ENCODE measurements around the gene TUFT1. TPM values are rescaled to one million over a fixed set of nuclear protein-coding genes. Genes with fewer than 3 reads are reported as not detected.

The TUFT1 gene
- total RNA-seq, 2 donors from 2014 or later, result 12.7 to 18.3 TPM

DNA sequence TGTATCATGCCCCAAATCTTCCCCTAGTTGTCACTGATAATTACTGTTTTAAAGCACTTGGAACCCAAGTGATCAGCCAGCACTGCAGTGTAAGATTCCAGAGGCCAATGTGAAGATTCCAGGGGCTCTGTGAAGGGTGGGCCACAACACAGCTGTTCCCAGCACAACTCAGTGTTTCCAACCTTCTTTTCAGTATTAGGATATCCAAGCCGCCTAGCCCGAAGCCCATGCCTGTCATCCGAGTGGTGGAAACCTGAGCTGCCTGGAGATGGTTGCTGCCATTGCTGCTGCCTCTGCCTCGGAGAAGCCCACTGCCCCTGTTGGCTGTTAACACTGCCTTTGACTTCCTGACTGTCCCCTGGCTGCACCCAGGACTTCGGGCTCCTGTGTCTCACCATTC is 41.3 kb downstream of the TUFT1 start:
- DNase-seq, result no peak
- TF ChIP-seq, protein P1, sequence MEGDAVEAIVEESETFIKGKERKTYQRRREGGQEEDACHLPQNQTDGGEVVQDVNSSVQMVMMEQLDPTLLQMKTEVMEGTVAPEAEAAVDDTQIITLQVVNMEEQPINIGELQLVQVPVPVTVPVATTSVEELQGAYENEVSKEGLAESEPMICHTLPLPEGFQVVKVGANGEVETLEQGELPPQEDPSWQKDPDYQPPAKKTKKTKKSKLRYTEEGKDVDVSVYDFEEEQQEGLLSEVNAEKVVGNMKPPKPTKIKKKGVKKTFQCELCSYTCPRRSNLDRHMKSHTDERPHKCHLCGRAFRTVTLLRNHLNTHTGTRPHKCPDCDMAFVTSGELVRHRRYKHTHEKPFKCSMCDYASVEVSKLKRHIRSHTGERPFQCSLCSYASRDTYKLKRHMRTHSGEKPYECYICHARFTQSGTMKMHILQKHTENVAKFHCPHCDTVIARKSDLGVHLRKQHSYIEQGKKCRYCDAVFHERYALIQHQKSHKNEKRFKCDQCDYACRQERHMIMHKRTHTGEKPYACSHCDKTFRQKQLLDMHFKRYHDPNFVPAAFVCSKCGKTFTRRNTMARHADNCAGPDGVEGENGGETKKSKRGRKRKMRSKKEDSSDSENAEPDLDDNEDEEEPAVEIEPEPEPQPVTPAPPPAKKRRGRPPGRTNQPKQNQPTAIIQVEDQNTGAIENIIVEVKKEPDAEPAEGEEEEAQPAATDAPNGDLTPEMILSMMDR (conservative IDR thresholded peaks at IDR 0.05), result no peak
- Histone ChIP-seq H3K9me3 (ENCODE audit: control insufficient read depth, low read length) (no peaks in the 10 kb centered on the region), H3K27ac (ENCODE audit: low read depth, low read length) (no peak overlapping the region), H3K4me1 (ENCODE audit: control insufficient read depth, insufficient read depth, low read length) (peaks cover 4% of the 10 kb centered on the region), H3K9ac (ENCODE audit: extremely low read depth, low read length, poor library complexity, severe bottlenecking) (no peak overlapping the region), H3K27me3 (ENCODE audit: control insufficient read depth, insufficient read depth, low read length, poor library complexity, severe bottlenecking) (no peaks in the 10 kb centered on the region), H3K4me3 (ENCODE audit: low read length) (no peak overlapping the region), H3K36me3 (ENCODE audit: control insufficient read depth, insufficient read depth, low read length) (peaks cover 64% of the 10 kb centered on the region)
- Mint-ChIP-seq H3K9me3 (no peaks in the 10 kb centered on the region), H3K27me3 (ENCODE audit: insufficient read depth) (no peaks in the 10 kb centered on the region), H3K36me3 (ENCODE audit: low read depth) (peaks cover 34% of the 10 kb centered on the region), H3K4me1 (peaks cover 7% of the 10 kb centered on the region), H3K27ac (no peak overlapping the region), H3K4me3 (no peak overlapping the region)
- 85 to 92% methylated on average over 5 of the region's 5 CpGs for WGBS, 2 experiments (ENCODE audit: insufficient coverage in 1 of 2, insufficient read length in 1 of 2)

DNA sequence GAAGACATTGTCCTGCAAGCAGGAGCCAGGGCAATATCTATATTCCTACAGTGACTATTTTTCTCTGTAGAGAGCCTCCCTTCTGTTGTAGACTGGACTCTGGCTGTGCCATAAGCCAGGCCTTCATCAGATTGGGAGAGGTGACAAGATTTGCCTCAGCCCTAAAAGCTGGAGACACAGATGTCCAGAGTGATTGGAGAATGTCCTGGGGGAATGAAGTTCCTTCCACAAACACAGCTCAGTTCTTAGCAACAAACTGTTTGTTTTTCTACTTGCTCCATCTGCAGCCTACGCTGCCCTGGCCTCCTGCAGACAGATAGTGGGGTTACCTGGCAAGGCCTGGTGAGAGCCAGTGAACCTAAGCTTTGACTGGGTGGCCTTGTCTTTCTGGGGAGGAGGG is 41.8 kb downstream of the TUFT1 start:
- H3K9ac ChIP-seq (ENCODE audit: extremely low read depth, low read length, poor library complexity, severe bottlenecking), result no peak overlapping the region
- TF ChIP-seq, protein P1 (conservative IDR thresholded peaks at IDR 0.05), result no peak
- Mint-ChIP-seq H3K27ac (no peak overlapping the region), H3K27me3 (ENCODE audit: insufficient read depth) (no peaks in the 10 kb centered on the region), H3K9me3 (no peaks in the 10 kb centered on the region), H3K4me1 (peaks cover 6% of the 10 kb centered on the region), H3K36me3 (ENCODE audit: low read depth) (peaks cover 33% of the 10 kb centered on the region), H3K4me3 (no peak overlapping the region)
- H3K4me1 ChIP-seq (ENCODE audit: control insufficient read depth, insufficient read depth, low read length), result peaks cover 4% of the 10 kb centered on the region
- DNase-seq, result no peak
- no peak overlapping the region for H3K27ac ChIP-seq (ENCODE audit: low read depth, low read length)
- H3K27me3 ChIP-seq (ENCODE audit: control insufficient read depth, insufficient read depth, low read length, poor library complexity, severe bottlenecking), result no peaks in the 10 kb centered on the region
- WGBS, 2 experiments (ENCODE audit: insufficient coverage in 1 of 2, insufficient read length in 1 of 2), result 84% methylated on average over 1 of the region's 1 CpG; no CpG with 5 or more reads in 1 of the 2 experiments
- peaks cover 62% of the 10 kb centered on the region for H3K36me3 ChIP-seq (ENCODE audit: control insufficient read depth, insufficient read depth, low read length)
- no peak overlapping the region for H3K4me3 ChIP-seq (ENCODE audit: low read length)
- no peaks in the 10 kb centered on the region for H3K9me3 ChIP-seq (ENCODE audit: control insufficient read depth, low read length)

DNA sequence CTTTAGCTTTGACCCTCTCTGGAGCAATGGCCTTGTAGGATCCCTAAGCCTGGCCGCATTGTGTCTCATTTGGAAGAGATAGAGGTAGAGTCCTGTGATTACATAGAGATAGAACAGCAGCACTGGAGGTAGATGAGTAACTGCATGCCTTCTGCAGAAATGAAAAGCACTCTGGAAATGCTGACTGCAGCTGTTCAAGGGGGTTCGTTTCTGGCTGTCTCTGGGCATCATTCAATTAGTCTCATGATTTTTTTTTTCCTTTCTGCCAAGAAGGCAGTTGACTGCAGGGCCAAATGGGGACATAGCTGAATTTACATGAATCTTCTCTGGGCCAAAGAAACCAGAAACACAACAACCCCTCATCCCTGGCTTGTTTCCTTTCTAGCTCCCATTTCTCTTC is 43.7 kb downstream of the TUFT1 start:
- Mint-ChIP-seq H3K4me3 (no peak overlapping the region), H3K27me3 (ENCODE audit: insufficient read depth) (no peaks in the 10 kb centered on the region), H3K9me3 (no peaks in the 10 kb centered on the region), H3K27ac (no peak overlapping the region), H3K4me1 (peaks cover 2% of the 10 kb centered on the region), H3K36me3 (ENCODE audit: low read depth) (peaks cover 18% of the 10 kb centered on the region)
- DNase-seq, result no peak
- Histone ChIP-seq H3K4me1 (ENCODE audit: control insufficient read depth, insufficient read depth, low read length) (peaks cover 4% of the 10 kb centered on the region), H3K9me3 (ENCODE audit: control insufficient read depth, low read length) (no peaks in the 10 kb centered on the region), H3K27ac (ENCODE audit: low read depth, low read length) (no peak overlapping the region), H3K4me3 (ENCODE audit: low read length) (no peak overlapping the region), H3K36me3 (ENCODE audit: control insufficient read depth, insufficient read depth, low read length) (peaks cover 44% of the 10 kb centered on the region), H3K9ac (ENCODE audit: extremely low read depth, low read length, poor library complexity, severe bottlenecking) (no peak overlapping the region), H3K27me3 (ENCODE audit: control insufficient read depth, insufficient read depth, low read length, poor library complexity, severe bottlenecking) (no peaks in the 10 kb centered on the region)
- WGBS, 2 experiments (ENCODE audit: insufficient coverage in 1 of 2, insufficient read length in 1 of 2), result 74 to 85% methylated on average over 2 of the region's 2 CpGs
- TF ChIP-seq, protein P1 (conservative IDR thresholded peaks at IDR 0.05), result no peak

Measured in endodermal cell (in vitro differentiated cells).